Left renal cortex interstitium (tissue), 4 donors: ENCODE results near the gene ZFTA. TPM values are rescaled to one million over a fixed set of nuclear protein-coding genes. Genes with fewer than 3 reads are reported as not detected.
"Not testable (repeated sequence)": the region's sequence is repeated elsewhere in the genome, so short reads cannot be mapped to it uniquely, and the experiment has no call there.

Experiments
- DNase-seq, 4 donors: peaks; one replicate each; pipeline ENCODE4 v3.0.0-alpha.2; 2013; ENCODE audit warnings: low read depth in 4 of 4, low spot score in 2 of 4, missing footprints in 1 of 4
- polyA plus RNA-seq, 4 donors: library from polyadenylated mRNA; unstranded; fragments of 120-200 nt; gene quantifications; one replicate each; pipeline ENCODE4 v1.2.1, GENCODE V29; 2013; ENCODE audit not compliant: insufficient read length in 4 of 4

ZFTA gene
- polyA plus RNA-seq, 4 donors, result 43.3 to 54.8 (median 48.7) TPM

- DNase-seq, result no peak
Measured at GRCh38 chr11:63779039-63779438, 10.5 kb upstream of the ZFTA start.

- DNase-seq, result no peak
Measured at GRCh38 chr11:63775191-63775590, 6.6 kb upstream of the ZFTA start.

- DNase-seq, result not testable (repeated sequence)
Measured at GRCh38 chr11:63771741-63772318, 3.3 kb upstream of the ZFTA start.

GRCh38 chr11:63770763-63771162, 2.2 kb upstream of the ZFTA start:
- no peak for DNase-seq

- no peak for DNase-seq
Measured at GRCh38 chr11:63769714-63770455, 1.3 kb upstream of the ZFTA start.

- DNase-seq, result no peak
Measured at GRCh38 chr11:63769042-63769713, 603 bp upstream of the ZFTA start.

GRCh38 chr11:63767565-63768236, 874 bp downstream of the ZFTA start:
- no peak for DNase-seq

- no peak for DNase-seq
Measured at GRCh38 chr11:63767267-63767564, 1.4 kb downstream of the ZFTA start.

GRCh38 chr11:63766531-63767235, 1.9 kb downstream of the ZFTA start:
- no peak for DNase-seq

- no peak for DNase-seq
Measured at GRCh38 chr11:63765688-63766241, 2.8 kb downstream of the ZFTA start.

- DNase-seq, result no peak
Measured at GRCh38 chr11:63764679-63765647, 3.6 kb downstream of the ZFTA start.

- DNase-seq, result no peak
Measured at GRCh38 chr11:63764340-63764678, 4.3 kb downstream of the ZFTA start.

- DNase-seq, result no peak
Measured at GRCh38 chr11:63763496-63764339, 4.9 kb downstream of the ZFTA start.

GRCh38 chr11:63762654-63763495, 5.7 kb downstream of the ZFTA start:
- DNase-seq, result no peak

- DNase-seq, result no peak
Measured at GRCh38 chr11:63761931-63762653, 6.5 kb downstream of the ZFTA start.

GRCh38 chr11:63761188-63761587, 7.4 kb downstream of the ZFTA start:
- DNase-seq, result no peak

- no peak for DNase-seq
Measured at GRCh38 chr11:63760487-63761079, 8.0 kb downstream of the ZFTA start.
